ENCODE data around the gene UBE2L5. TPM values are rescaled to one million over a fixed set of nuclear protein-coding genes. Genes with fewer than 3 reads are reported as not detected.

The UBE2L5 gene
- total RNA-seq, 1 donor from 2014 or later: not detected

- no peak for DNase-seq
Measured at GRCh38 chr13:30477346-30478195, 55.3 kb downstream of the UBE2L5 start.

Other genes starting within 250 kb of the UBE2L5 start
- gene KATNAL1, start 114.9 kb upstream of the UBE2L5 start, total RNA-seq: 76.3 TPM
- 295 TPM for gene HMGB1, start 43.4 kb downstream of the UBE2L5 start, total RNA-seq
- 46.9 TPM for gene USPL1, start 195.4 kb downstream of the UBE2L5 start, total RNA-seq

Data from occipital lobe (tissue), 2 donors.